Measurements from ENCODE around the gene ACOX2.

DNA sequence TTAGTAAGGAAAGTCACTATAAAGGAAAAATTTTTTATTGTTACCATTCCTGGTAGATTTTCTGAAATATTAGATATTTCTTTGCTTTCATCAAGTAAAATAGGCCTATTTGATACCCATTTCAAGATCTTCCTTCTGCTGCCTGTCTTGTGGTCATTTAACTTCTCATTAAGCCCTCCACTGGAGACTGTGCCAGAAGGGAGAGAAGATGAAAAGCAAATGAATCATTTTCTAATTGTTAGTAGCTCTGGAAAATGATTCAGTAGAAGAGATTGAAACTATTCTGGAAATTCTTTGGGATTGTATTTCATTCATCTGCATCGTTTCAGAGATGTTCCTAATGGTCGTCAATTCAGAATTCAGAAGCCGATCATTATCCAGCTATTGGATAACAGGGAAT is 41.9 kb downstream of the ACOX2 start:
- no peak for TF ChIP-seq CTCF (IDR thresholded peaks at IDR 0.05; ENCODE audit: low read depth, low read length)
- no peak for TF ChIP-seq EZH2phosphoT487 (IDR thresholded peaks at IDR 0.05; ENCODE audit: low read depth)

Measured in OCI-LY3 (cell line).